Skeletal muscle satellite cell (primary cell): ENCODE results near the gene ZDHHC5.

ENCODE experiments used
- H3K27me3 ChIP-seq: 2 replicates; pipeline ENCODE4 v1.7.0; 2013; ENCODE audit warnings: low read length; ENCODE audit not compliant: control insufficient read depth, insufficient read depth
- H3K36me3 ChIP-seq: 2 replicates; pipeline ENCODE4 v1.7.0; 2013; ENCODE audit warnings: mild to moderate bottlenecking, control low read depth, low read length; ENCODE audit not compliant: insufficient read depth
- H3K4me1 ChIP-seq: 2 replicates; pipeline ENCODE4 v1.7.0; 2013; ENCODE audit warnings: low read length; ENCODE audit not compliant: control insufficient read depth, insufficient read depth
- H3K4me2 ChIP-seq: 2 replicates; pipeline ENCODE4 v1.7.0; 2013; ENCODE audit warnings: mild to moderate bottlenecking, low read length
- H3K4me3 ChIP-seq: 2 replicates; pipeline ENCODE4 v1.7.0; 2013; ENCODE audit warnings: low read length
- H3K9ac ChIP-seq: 2 replicates; pipeline ENCODE4 v1.7.0; 2013; ENCODE audit warnings: mild to moderate bottlenecking, low read depth, low read length, moderate library complexity
- H3K9me3 ChIP-seq: replicated peaks from 2 replicates; pipeline ENCODE4 v1.7.0; 2013; ENCODE audit warnings: mild to moderate bottlenecking, control low read depth, low read length

The ZDHHC5 gene

DNA sequence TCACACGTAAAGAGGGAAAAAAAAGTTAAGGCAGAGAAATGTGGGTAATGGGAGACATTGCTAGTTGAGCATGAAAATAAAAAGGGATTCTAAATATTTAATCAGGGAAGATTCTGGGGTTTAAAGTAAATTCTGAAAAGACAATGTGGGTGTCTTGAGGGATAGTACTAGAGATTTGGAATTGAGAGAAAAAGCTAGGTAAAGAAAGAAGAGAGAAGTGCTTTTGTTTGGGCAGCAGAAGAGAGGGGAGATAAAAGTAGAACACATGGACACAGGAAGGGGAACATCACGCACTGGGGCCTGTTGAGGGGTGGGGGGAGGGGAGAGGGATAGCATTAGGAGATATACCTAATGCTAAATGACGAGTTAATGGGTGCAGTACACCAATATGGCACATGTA lies 14.8 kb upstream of the ZDHHC5 start:
- peaks cover 27% of the 10 kb centered on the region for H3K4me1 ChIP-seq
- peaks cover 17% of the 10 kb centered on the region for H3K27me3 ChIP-seq
- no peak overlapping the region for H3K4me3 ChIP-seq
- no peak overlapping the region for H3K4me2 ChIP-seq
- H3K9ac ChIP-seq = no peak overlapping the region
- no peaks in the 10 kb centered on the region for H3K9me3 ChIP-seq
- no peaks in the 10 kb centered on the region for H3K36me3 ChIP-seq

DNA sequence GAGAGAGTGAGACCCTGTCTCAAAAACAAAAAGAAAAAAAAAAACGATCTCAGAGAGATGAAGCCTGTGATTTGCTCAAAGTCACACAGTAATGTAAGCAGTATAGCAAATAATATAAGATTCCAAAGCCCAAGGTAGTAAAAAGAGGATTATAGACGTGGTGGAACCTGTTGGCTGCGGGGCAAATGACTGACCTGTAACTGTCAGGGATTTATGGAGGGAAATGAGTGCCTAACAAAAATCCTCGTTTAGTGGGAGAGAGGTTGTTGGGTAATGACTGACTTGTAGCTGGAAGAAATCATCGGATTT lies 11.1 kb upstream of the ZDHHC5 start:
- Histone ChIP-seq H3K4me3 (peak overlapping the region; percentile 69), H3K9ac (peak overlapping the region; percentile 90), H3K4me2 (peak overlapping the region; percentile 84), H3K36me3 (peaks cover 21% of the 10 kb centered on the region), H3K27me3 (no peaks in the 10 kb centered on the region), H3K9me3 (no peaks in the 10 kb centered on the region), H3K4me1 (peaks cover 10% of the 10 kb centered on the region)

DNA sequence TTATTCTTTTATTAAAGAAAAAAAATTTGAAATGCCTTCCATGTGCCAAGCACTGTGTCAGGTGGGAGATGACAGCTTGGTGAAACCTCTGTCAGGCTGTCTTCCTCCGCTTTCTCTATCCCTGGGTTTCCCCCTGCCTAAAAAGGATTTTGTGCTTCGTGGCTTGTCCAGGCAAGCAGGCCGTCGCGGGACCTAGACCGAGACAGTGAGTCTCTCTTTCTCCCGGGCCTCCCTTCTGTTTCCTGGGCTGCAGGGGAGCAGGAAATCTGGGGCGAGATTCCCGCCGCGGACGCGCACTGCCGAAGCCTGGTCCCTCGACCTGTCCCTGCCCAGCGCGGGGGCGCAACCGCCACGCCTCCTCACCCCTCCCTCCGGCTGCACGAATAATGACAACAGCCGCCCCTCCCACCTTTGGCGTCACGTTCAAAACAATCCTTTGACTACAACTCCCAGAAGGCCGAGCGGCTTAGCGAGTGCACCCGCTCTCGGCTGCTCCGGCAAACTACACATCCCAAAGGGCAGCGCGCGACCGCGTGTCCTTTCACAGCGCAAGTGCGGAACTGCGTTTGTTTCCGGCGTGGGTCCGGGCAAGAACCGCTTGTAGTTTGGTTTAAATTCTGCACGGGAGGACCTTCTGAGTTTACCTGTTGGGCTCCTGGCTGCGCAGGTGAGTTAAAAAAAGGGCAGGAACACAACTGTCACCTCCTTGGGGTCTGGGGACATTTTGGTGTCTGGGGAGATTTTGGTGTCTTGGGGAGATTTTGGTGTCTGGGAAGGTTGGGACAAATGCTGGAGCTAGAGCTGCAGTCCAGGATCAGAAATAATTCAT lies 10.5 kb upstream of the ZDHHC5 start, which contains the start of gene CLP1:
Gene CLP1, plus strand, starts transcription at position 569 of the 829 bp plus-strand sequence. CDS start 1,715 bp downstream, outside the sequence.
- Histone ChIP-seq H3K27me3 (no peaks in the 10 kb centered on the region), H3K4me1 (peaks cover 10% of the 10 kb centered on the region), H3K9me3 (no peaks in the 10 kb centered on the region), H3K9ac (peak within 1 kb of the TSS; percentile 90), H3K4me2 (peak within 1 kb of the TSS; percentile 84), H3K4me3 (peak within 1 kb of the TSS; percentile 87), H3K36me3 (peaks cover 22% of the 10 kb centered on the region)

DNA sequence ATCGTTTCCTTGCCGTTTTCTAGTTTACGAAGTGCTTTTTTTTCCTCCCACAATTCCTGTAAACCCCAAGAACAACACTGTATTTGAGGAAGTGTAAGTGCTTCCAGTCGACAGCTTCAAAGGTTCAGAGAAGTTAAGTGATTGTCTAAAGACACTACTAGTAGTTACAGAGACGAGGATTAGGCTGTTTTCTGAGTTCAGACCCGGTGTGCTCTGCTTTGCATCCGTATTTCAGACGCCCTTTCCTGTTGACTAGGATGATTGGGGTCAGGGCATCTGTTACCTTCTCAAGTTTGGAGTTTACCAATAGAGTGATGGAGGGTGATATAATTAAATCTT lies 9.9 kb upstream of the ZDHHC5 start:
- H3K9ac ChIP-seq = peak overlapping the region; percentile 90
- H3K4me2 ChIP-seq = peak overlapping the region; percentile 80
- peaks cover 10% of the 10 kb centered on the region for H3K4me1 ChIP-seq
- peak overlapping the region; percentile 87 for H3K4me3 ChIP-seq
- peaks cover 26% of the 10 kb centered on the region for H3K36me3 ChIP-seq
- H3K27me3 ChIP-seq = no peaks in the 10 kb centered on the region
- H3K9me3 ChIP-seq = no peaks in the 10 kb centered on the region

DNA sequence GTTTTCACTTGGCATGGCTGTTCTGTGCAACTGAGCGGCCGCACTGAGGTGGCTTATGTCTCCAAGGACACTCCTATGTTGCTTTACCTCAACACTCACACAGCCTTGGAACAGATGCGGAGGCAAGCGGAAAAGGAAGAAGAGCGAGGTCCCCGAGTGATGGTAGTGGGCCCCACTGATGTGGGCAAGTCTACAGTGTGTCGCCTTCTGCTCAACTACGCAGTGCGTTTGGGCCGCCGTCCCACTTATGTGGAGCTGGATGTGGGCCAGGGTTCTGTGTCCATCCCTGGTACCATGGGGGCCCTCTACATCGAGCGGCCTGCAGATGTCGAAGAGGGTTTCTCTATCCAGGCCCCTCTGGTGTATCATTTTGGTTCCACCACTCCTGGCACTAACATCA lies 8.2 kb upstream of the ZDHHC5 start:
- no peaks in the 10 kb centered on the region for H3K9me3 ChIP-seq
- peaks cover 26% of the 10 kb centered on the region for H3K36me3 ChIP-seq
- H3K27me3 ChIP-seq = no peaks in the 10 kb centered on the region
- no peak overlapping the region for H3K4me2 ChIP-seq
- H3K4me3 ChIP-seq = no peak overlapping the region
- H3K9ac ChIP-seq = no peak overlapping the region
- H3K4me1 ChIP-seq = peaks cover 10% of the 10 kb centered on the region

DNA sequence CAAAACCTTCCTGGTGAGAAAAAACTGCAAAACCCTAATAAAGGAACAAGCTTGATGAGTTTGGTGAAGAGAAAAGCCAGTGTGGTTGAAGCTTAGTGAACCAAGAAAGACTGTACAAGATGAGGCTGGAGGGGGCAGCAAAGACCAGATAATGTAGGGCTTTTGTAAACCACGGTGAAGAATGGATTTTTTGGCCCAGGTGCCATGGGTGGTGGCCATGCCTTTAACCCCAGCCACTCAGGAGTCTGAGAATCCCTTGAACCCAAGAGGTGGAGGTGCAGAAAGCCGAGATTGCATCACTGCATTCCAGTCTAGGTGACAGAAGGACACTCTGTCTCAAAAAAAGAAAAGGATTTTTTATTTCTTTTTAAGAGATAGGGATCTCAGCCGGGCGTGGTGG lies 5.0 kb upstream of the ZDHHC5 start:
- Histone ChIP-seq H3K4me2 (no peak overlapping the region), H3K4me1 (peaks cover 9% of the 10 kb centered on the region), H3K4me3 (no peak overlapping the region), H3K27me3 (no peaks in the 10 kb centered on the region), H3K9ac (no peak overlapping the region), H3K9me3 (no peaks in the 10 kb centered on the region), H3K36me3 (peaks cover 26% of the 10 kb centered on the region)

DNA sequence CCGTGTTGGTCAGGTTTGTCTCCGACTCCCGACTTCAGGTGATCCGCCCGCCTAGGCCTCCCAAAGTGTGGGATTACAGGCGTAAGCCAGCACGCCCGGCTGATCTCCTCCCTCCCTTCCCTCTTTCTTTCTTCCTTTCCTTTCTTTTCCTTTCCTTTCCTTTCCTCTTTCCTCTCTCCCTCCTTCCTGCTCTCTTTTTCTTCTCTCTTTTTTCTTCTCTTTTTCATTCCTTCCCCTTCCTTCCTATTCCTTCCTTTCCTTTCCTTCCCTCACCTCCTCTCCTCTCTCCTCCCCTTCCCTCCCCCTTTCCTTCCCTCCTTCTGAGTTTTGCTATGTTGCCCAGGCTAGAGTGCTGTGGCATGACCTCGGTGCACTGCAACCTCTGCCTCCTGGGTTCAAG lies 3.9 kb upstream of the ZDHHC5 start:
- Histone ChIP-seq H3K27me3 (no peaks in the 10 kb centered on the region), H3K9ac (no peak overlapping the region), H3K4me1 (peaks cover 7% of the 10 kb centered on the region), H3K9me3 (no peaks in the 10 kb centered on the region), H3K4me3 (no peak overlapping the region), H3K4me2 (no peak overlapping the region), H3K36me3 (peaks cover 26% of the 10 kb centered on the region)

DNA sequence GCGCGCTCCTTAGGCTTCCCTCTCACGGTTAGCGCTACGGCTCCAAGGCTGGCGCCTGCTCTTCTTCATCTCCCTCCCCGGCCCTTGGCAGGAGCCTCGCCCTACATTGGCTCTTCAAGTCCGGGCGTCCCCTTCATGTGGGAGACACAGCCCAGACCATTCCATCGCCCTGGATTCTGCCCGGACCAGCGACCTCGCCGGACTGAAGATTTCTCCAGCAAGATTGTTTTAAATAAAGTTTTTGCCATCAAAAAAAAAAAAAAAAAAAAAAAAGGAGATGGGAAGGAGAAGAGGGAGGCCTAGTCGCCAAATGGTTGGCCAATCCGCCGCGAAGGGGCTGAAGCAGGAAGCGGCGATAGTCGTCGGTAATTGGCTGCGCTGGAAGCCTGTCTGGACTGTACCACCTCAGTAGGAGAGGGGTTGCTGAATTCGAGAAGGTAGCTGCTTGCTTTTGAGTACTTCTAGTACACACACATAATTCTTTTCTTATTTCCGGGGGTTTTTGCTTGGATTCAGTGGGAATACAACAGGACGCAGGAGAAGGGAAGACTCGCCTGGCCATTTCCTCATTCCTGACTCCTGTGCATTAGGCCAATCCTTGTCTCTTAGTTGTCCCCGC lies 688 bp upstream of the ZDHHC5 start:
- peak overlapping the region; percentile 92 for H3K4me3 ChIP-seq
- H3K9me3 ChIP-seq = no peaks in the 10 kb centered on the region
- H3K27me3 ChIP-seq = no peaks in the 10 kb centered on the region
- peak overlapping the region; percentile 95 for H3K9ac ChIP-seq
- peaks cover 10% of the 10 kb centered on the region for H3K36me3 ChIP-seq
- peak overlapping the region; percentile 87 for H3K4me2 ChIP-seq
- peaks cover 16% of the 10 kb centered on the region for H3K4me1 ChIP-seq

DNA sequence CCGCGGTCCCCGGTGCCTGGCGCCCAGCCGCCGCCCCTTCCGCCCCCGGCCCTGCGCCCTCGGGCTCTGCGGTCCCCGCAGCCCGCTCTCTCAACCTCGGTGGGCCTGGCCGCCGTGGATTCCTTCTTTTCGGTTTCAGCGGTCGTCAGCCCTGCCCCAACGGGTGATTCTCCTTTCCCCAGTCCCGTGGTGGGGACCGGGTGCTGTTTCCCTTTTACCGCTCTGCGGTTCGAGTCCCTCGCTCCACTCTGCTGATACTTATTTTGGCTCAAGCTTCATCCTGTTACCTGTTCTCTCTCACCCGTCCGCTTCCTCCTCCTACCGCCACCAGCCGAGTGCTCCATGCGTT lies 494 bp downstream of the ZDHHC5 start:
- Histone ChIP-seq H3K9ac (peak overlapping the region; percentile 95), H3K4me3 (peak overlapping the region; percentile 92), H3K36me3 (peaks cover 17% of the 10 kb centered on the region), H3K27me3 (no peaks in the 10 kb centered on the region), H3K9me3 (no peaks in the 10 kb centered on the region), H3K4me2 (peak overlapping the region; percentile 87), H3K4me1 (peaks cover 16% of the 10 kb centered on the region)

DNA sequence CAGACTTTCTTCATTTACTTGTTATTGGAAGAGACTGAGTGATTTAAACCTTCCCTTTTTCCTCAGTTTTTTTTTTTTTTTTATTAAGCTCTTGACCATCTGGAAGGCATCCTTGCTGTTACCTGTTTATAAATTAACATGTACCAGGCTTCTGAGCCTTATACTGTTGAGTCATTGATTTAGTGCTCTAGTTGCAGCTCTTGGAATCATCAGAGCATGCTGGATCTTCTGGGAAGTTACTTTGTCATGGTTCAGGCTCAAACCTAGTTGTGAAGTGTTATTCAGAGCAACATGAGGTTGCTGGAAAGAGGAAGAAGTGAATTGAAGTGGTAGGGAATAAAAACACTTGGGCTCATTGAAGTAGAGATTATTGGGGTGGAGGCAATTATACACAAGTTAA lies 6.3 kb downstream of the ZDHHC5 start:
- H3K9ac ChIP-seq = no peak overlapping the region
- no peak overlapping the region for H3K4me2 ChIP-seq
- no peak overlapping the region for H3K4me3 ChIP-seq
- no peaks in the 10 kb centered on the region for H3K9me3 ChIP-seq
- H3K36me3 ChIP-seq = peaks cover 59% of the 10 kb centered on the region
- H3K27me3 ChIP-seq = no peaks in the 10 kb centered on the region
- H3K4me1 ChIP-seq = peaks cover 7% of the 10 kb centered on the region

DNA sequence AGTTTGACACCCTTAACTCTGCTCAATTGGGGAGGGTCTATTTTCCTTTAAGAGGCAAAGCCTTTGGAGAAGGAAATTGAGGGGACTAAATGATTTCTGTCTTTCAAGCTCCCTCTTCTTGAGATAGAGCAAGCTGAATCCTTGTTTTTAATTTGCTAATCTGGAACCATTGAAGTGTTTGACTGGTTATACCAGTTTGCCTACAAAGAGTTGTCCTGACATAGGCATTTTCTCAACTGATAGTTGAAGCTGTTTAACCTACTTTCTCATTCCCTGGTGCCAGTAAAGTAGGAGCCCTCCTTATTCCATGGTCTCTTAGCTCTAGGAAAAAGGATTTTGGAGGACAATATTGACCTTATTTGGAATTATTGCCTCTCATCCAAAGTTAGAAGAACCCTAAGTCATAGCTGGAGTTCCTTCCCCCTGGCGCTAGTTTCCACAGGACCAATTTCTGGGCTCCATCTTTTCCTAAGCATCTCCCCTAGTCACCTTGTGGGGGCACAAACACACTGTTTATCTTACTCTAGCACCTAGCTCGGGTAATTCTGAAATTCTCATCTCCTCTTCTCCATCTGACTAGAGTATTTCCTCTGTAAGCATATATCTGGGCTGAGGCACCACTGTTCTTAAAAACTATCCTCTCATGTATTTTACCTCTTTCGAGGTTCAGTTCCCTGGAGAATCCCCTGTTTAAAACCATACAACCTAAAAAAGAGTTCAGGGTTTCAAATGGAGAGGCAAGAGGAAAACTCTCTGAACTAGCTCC lies 7.4 kb downstream of the ZDHHC5 start:
- H3K36me3 ChIP-seq = peaks cover 63% of the 10 kb centered on the region
- peaks cover 3% of the 10 kb centered on the region for H3K4me1 ChIP-seq
- no peak overlapping the region for H3K9ac ChIP-seq

More for the DNA sequence above, 7.4 kb downstream of the ZDHHC5 start:
- H3K4me2 ChIP-seq = no peak overlapping the region
- no peaks in the 10 kb centered on the region for H3K9me3 ChIP-seq
- no peak overlapping the region for H3K4me3 ChIP-seq
- no peaks in the 10 kb centered on the region for H3K27me3 ChIP-seq
